Transverse colon (tissue), 4 donors: ENCODE results near the gene SRSF2.

Experiments
- EP300 ChIP-seq: sonication (generic); formaldehyde crosslinking; IDR thresholded peaks from one replicate; pipeline ENCODE4 v1.6.1; 2017; ENCODE audit warnings: antibody characterized with exemption, low read depth
- POLR2A ChIP-seq: fragments of 450-650 bp; IDR thresholded peaks from one replicate; pipeline ENCODE4 v1.6.1; 2016; ENCODE audit warnings: antibody characterized with exemption, mild to moderate bottlenecking, moderate library complexity
- POLR2AphosphoS5 ChIP-seq, 3 donors: sonication (generic); formaldehyde crosslinking; IDR thresholded peaks; one replicate each; pipeline ENCODE4 v1.6.1; 2016; ENCODE audit warnings: antibody characterized with exemption in 3 of 3
- TF ChIP-seq, protein P1 (sequence below), 5 experiments: fragments of 200-600 bp in 3 of 5; fragments of 450-650 bp in 2 of 5; sonication (generic) in 3 of 5; IDR thresholded peaks; 1 replicate in 2 of 5; 2 replicates in 3 of 5; pipeline ENCODE4 v1.5.1; 2016 to 2017; ENCODE audit warnings: antibody characterized with exemption in 5 of 5, inconsistent platforms in 3 of 5, mild to moderate bottlenecking in 2 of 5, moderate library complexity in 1 of 5

DNA sequence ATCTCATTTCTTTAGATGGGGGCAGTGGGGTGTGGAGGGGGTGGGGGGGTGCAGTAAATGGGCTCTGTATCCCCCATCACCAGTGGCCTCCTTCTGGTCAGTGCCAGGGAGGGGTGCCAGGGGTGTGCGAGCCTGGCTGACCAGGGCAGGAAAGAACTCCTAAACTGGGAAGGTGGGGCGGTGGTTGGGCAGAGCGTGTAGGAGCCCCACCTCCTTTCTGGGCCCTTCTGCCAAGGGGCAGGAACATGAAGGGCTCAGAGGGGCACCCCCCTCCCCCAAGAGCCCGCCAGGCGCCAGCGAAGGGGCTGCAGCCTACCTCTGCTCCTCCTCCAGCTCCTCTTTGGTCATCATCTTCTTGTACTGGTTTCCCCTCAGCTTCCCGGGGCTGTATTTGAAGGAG is 52.4 kb downstream of the SRSF2 start:
- TF ChIP-seq EP300 (no peak), POLR2A (no peak), POLR2AphosphoS5 (IDR thresholded peaks at IDR 0.05) (no peak)
- TF ChIP-seq, protein P1, sequence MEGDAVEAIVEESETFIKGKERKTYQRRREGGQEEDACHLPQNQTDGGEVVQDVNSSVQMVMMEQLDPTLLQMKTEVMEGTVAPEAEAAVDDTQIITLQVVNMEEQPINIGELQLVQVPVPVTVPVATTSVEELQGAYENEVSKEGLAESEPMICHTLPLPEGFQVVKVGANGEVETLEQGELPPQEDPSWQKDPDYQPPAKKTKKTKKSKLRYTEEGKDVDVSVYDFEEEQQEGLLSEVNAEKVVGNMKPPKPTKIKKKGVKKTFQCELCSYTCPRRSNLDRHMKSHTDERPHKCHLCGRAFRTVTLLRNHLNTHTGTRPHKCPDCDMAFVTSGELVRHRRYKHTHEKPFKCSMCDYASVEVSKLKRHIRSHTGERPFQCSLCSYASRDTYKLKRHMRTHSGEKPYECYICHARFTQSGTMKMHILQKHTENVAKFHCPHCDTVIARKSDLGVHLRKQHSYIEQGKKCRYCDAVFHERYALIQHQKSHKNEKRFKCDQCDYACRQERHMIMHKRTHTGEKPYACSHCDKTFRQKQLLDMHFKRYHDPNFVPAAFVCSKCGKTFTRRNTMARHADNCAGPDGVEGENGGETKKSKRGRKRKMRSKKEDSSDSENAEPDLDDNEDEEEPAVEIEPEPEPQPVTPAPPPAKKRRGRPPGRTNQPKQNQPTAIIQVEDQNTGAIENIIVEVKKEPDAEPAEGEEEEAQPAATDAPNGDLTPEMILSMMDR (IDR thresholded peaks at IDR 0.05), result no peak
